Ramos (cell line): Measurements from ENCODE around the gene NMNAT2.

Source experiments
- in situ Hi-C: fragments of 300-500 bp; cut with MboI; formaldehyde crosslinking; loops from one replicate; pipeline ENCODE4 v1.14.3; 2022; ENCODE audit warnings: low sequenced_read_pairs; ENCODE audit not compliant: unreplicated experiment

Gene NMNAT2

DNA sequence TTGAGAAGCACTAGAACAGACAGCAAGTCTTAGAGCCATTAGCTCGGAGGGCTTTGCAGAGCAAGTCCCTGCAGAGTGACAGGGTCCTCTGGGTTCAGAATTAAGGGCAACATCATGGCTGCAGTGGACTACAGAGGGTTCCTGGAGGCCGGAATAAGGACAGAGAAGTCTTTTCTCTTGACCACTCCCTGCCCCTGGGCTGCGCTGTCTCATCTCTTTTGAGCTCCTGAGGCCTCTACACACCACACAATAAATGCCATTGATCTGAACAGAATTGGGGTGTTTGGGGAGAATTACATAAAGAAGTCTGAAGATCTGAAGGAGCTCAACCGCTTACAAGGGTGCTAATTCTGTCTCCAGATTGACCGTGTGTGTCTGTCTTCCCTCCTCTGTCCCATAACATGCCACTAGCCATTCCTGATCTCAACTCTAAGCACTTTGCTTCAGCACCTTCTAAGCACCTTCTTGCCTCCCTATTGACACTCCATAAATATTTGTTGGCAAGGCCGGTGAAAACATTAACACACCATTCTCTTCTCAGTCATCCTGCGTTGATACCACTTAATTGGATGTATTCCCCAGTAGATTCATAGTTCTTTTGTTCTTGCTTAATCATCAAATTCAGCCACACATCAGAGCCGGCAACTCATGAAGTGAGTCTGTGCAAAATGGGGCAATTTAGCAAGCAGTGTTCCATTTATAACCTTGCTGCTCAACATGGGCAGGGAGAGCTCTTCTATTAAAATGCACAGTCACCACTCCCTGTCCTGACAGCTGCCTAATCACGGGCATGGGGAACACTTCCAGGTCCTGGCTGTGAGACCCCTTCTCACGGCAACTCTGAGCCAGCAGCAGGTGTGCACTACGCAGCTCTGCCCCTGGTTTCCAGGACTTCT is 49.7 kb downstream of the NMNAT2 start:
- in situ Hi-C loops = no loop called here

DNA sequence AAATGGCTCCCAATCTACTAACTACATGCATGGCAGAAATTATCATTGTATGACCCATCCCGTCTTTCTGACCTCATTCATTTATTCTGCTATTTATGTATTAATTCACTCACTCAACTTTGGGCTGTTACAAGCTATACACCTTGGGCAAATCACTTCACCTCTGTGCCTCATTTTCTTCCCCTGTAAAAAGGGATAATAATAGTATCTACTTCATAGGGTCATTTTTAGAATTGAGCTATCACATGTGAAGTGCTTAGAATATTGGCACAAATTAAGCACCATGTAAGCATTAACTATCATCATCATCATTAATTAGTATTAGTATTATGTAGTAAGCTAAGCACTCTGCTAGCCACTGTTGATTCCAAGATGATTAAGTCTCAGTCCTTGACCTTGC is 52.1 kb downstream of the NMNAT2 start:
- in situ Hi-C loops = no loop called here

DNA sequence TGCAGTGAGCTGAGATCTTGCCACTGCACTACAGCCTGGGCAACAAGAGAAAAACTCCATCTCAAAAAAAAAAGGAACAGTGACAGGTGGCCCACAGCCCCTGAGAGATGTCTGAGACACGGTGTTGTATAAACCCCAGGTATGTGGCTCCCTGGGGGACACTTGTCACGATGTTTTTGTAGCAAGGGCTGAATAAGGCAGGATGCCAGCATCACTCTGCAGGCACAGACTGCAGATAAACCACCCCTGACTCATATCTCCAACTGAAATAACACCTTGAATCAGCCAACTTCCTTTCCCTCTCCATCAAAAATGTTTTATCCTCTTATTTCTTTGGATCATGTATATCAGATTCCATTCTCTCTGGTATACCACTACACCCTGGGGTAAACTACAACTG is 52.5 kb downstream of the NMNAT2 start:
- in situ Hi-C loops = no loop called here

DNA sequence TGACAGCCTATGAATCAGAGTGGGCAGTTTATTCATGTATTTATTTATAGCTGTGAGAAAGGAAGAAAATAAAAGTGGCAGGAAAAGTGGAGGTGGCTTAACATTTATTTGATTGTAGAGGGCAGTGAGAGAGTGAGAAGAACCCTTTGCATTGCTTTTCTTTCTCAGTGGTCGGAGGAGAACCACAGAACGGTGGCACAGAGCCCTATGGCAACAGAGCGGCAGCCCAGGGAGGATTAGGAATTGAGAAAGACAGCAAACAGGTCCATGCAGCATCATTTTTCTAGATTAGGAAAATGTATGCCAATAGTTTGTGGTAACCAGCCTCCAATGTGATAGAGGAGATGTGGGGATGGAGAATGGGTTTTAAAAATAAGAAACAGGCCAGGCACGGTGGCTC is 53.1 kb downstream of the NMNAT2 start:
- in situ Hi-C loops = no loop called here

DNA sequence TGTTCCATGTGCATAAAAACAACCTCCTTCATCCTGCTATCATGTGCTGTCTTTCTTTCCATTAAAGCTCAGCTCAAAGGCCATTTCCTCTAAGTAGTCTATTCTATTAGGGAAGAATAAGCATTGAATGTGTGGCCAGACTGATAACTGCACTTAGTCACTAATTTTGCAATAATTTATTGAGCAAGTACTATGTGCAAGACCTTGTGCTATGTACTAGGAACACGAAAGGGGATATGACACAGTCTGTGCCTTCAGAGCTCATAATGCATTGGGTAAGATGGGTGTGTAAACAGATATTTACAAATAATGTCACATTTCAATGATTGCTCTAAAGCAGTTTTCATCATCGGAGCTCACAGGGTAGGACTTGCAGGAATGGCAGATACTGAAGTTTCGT is 54.2 kb downstream of the NMNAT2 start:
- in situ Hi-C loops = no loop called here

DNA sequence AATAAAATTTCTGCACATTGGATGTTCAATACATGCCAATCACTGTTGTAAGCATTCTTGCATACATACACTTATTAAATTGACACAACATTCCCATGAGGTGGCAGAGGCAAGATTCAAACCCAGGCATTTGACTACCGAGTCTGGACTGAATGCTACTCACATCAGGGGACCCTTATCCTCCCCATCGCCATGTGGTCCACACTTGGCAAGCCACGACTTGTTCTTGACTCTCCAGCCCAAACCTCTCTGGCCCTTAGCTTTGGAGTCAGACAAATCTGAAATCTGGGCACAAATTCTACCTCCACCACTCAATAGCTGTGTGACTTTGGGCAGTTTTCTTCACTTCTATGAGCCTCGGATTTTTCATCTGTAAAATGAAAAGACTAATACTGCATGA is 57.1 kb downstream of the NMNAT2 start:
- in situ Hi-C loops = no loop called here

DNA sequence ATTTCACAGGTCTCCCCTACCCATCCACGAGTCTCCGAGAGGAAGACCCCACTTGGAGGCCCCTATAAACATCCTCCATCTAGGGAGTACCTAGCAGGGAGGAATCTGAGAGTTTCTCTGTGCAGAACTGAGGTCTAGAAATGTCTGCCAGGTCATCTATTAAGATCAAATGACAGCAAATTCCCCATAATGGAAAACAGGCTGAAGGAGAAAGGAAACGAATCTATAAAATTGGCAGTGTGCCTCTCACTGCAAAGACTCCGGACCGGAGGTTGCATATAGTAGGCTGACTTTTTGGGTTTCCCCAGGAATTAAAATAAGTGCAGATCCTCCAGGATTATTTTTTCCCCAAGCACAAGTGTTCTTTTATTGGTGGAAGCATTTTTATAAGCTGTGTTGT is 57.7 kb downstream of the NMNAT2 start:
- in situ Hi-C loops = no loop called here

DNA sequence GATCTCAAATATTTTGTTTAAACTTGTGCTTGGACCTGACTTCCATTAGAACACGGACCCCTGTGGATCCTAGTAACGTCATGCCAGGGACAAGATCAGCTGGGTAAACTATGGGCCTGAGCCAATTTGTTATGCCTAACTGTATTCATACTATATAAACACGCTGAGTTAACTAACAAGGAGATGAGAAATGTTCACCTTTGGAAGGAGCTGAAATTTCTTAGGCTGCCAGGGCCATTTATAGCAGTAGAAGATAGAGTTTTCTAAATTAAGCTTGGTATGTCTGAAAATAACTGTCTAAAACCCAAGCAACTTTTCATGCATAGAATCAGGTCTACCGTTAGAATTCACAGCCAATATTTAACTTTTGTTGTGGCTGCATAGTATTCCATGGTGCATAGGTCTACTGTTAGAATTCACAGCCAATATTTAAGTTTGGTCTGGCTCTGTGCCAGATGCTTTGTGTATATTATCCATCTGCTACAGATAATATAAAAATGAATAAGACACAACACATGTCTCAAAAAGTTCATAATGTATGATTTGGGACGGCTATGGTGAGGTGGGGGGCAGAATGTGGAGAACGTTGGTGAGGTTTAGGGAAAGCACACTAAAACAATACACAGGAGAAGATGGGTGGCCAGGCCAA is 61.5 kb downstream of the NMNAT2 start:
- in situ Hi-C loops = no loop called here

DNA sequence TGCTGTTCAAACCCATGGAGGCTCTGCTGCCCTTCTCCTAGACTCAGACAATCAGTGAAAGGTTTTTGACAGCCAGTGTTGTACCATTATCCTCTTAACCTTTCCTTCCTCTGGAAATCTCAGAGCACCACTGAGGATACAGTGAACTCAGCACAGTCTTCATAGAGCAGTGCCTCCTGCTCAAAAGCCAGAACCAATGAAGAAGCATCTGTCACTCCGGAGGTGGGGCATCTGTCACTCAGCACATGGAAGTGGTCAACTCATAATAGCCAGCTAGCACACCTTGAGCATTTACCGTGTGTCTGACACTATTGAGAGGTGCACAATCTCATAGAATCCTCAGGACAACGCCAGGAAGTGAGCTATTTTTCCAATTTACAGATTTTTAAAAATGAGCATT is 62.4 kb downstream of the NMNAT2 start:
- in situ Hi-C loops = no loop called here

DNA sequence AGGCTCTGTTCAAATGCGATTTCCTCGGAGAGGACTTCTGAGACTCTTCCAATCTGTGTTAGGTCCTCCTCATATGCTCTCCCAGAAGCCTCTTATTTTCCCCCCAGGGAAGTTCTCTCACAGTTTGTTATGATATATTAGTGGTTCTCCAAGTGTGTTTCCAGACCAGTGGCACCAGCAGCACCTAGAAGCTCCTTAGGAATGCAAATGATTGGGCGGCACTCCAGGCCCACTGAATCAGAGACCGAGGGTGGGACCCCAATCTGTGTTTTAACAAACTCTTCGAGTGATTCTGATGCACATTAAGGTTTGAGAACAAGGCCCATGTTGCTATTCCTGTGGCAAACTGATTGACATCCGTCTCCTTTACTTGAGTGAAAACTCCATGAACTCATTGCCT is 63.0 kb downstream of the NMNAT2 start:
- in situ Hi-C loops = no loop called here

DNA sequence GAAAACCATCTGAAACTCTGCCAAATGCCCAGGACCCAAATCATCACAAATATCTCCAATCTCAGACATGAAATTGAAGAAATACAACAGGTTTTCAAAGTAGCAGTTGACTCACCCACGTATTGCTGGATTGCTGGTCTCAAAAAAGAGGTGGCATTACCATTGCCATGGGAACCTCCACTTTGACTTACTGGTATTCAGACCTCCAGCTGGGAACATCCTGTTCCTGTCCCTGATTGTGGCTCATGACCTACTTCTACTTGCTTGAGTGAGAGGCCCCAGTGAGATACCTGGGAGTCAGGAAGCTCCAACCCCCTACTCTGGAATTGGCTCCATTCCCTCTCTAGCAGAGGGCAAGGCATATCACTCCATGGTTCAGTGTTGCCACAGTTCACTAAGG is 64.6 kb downstream of the NMNAT2 start:
- in situ Hi-C loops = no loop called here

DNA sequence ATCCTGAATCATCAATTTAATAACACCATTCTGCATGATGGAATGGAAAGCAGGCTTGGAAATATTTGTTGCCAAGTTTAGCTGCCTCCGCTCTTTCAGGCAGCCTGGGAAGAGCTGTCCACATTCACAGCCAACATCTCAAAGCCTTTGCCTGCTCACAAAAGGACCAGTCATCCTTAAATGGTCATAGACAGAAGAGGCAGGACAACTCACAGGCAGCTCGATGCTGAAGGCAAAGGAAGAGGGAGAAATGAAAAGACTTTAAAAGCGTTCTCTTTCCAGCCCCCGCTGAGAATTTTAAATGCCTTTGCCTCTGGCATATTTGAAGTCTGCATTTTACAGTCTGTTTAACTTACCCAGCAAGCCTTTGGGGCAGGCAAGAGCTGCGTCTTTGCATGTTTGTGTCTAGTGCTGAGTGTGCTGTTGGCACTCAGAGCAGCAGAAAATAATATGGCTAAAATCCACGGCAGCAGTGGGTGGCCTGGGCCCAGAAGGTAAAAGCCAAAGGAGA is 68.9 kb downstream of the NMNAT2 start:
- in situ Hi-C loops = no loop called here

DNA sequence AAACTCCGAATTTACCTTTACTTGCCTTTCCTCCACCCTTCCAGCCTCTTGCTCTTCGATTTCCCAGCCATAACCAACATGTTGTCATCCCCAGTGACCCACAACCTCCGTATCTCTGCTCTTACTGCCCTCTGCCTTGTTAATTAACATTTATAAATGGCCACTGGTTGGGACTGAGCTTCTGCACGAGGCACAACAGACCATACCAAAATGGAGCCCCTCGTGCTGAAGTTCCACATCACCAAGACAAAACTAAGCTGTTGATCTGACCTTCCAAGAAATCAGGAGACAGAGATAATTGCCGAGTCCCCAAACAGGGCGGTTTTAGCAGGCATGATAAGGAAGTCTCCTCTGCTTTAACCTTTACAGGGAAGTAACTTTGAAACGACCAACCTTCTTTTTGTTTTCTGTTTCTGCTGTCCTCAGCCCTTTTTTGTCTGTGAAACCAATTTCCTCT is 71.9 kb downstream of the NMNAT2 start:
- in situ Hi-C loops = no loop called here

DNA sequence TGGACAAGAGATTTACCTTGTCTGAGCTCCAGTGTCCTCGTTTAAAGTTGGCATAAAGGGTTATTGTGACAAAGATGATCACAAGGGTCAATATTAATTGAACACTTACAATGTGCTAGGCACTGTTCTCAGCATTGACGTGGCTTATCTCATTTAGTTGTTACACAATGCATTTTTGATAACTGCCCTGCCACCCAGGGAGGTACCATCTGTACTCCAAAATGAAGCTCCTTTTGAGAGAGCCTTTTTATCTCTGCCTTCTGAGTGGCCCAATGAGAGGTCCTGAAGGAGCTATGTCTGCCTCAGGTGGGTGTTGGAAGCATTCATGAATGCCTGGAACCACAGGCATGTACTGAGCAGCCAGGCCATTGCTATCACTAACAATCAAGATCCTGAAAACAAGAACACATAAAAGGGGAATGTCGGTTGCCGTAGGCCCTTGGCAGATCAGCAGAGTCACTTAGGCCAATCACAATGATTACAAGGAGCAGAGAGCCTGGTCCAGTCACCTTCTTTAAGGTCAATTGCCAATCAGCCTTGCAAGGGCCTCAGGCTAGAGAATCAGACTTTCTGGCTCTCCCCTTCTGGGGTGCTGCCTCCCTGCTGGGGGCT is 78.5 kb downstream of the NMNAT2 start:
- in situ Hi-C loops = no loop called here

DNA sequence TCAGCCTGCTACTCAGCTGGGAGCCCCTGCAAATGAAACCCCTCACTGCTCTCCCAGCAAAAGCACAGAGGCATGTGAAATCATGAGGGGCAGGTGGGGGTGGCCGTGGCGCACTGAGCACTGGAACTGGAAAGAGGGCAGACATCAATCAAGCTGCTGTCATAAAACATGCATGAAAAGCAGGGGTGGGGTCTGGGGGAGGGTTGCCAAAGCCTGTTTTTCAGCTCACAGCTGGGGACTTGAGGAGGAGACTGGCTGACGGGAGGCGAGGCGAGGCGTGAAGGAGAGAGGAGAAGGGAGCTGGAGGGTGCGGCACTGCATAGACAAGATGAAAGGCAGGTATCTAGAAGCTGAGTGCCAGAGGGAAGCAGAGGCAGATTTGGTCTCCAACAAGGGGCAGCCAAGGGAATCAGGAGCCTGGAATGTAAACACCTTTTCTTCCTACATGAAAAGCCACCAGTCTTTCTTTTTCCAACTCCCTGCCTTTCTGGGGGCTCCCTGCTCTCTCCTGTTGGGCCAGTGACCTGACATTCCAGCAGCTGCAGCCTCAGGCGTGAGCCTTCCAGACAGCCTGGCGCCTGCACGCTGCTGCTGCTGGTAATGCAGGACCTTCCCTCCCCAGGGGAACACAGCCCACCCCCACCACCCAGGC is 87.0 kb downstream of the NMNAT2 start:
- in situ Hi-C loops = no loop called here

DNA sequence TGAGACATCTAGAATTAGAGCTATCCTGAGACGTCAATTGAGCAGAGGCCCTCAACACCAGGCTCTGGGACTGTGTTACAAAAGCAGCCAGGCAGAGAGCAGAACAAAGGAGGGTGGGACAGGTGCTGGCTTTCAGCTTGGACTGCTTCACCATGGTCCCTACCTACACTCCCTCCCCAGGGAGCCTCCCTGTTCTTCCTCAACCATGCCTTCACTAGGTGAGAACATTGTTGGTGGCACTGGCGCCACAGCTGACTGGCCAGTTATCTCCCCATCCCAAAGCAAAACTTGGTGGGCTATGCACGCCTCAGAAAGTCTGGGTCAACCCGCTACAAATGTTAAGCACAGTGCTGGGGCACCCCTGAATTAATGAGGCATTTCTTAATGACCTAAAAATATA is 87.8 kb downstream of the NMNAT2 start:
- in situ Hi-C loops = no loop called here

DNA sequence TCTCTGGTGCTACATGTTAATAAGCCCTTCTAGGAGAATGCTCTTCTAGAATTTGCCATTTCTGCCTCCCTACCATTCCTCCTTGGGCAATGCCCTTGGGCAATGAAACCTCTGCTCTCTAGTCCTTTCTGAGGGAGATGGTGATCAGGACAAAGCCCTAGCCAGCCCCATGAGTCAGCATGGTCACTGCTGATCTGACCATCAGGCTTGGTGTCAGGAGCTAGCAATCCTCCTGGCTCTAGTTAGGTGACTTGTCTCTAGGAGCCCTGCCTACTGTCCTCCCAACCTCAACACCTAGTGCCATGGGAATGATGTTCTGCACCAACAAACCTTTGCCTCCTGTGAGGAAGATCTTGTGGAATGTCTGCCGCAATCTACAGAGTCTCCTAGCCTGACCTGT is 89.8 kb downstream of the NMNAT2 start:
- in situ Hi-C loops = no loop called here

DNA sequence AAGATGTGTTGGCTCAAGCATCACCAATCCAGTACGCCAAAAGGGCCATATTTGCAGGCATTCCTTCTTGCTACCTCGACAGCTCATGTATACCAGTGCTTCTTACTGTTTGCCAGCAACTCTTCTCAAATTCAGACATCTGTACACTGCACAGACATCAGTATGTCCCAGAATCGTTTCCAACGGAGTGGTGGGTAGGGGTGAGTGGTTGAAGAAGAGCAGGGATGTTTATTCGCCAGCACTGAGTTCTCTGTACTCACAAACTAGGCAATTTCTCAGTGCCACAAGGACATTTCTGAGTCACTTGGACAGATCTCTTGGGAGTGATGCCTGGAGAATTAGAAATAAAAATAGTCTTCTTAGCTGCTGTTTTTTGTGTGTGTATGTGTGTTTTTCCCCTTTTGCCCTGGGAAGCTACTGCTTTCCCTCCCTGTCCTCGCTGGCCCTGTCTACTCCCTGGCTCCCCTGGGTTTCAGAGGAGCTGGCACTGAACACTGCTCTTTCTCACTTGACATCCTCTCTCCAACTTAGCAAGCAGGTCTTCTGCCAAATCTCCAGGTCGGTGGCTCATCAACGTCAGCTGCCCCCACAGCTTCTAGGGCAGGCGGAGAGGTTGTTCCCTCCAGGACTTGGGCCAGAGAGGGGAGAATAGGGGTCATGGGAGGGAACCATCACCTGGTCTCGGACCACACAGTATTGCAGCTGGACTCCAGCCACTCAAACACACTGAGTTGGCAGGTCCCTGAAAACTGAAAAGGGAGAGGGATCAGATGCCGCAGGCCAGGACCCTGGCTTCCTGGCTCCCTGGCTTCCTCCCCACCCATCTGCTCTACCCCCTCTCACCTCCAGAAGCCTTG is 90.5 kb downstream of the NMNAT2 start:
- in situ Hi-C loops = no loop called here

DNA sequence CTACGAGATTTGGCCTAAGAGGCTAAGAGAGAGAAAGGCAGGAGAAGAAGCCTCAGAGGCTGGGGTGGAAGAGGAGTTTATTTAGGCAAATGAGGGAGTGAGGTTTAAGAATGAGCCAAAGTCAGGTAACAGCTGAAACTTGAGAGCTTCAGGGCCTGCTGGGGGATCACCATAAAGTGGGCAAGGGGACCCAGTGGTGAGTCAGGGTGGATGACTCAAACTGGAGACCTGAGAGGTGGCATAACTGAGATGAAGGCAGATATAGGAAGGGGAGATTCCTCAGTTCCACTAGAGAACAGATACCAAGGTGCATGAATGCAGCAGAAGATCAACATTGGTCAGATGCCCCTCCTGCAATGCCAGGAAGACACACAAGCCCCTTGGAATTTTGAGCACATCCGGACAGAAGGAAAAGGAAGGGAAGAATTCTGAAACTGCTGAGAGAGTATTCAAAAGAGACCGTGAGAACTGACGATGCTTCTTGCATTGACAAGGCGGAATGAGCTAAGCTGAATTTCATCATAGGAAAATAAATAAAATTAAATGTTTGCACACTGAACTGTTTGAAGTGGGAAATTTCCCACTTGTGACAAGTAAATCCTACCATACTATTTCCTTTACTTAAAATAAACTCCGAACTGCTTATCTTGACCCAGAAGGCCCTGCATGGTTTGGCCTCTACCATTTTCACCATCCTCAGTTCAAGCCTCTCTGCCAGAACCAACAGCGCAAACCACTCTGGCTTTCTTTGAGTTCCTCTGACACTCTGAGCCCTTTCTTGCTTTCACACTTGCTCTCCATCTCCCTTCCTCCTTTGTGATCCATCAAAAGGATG is 94.1 kb downstream of the NMNAT2 start:
- in situ Hi-C loops = no loop called here
